GM23338 (cell line): Measurements from ENCODE around the gene PPFIA4. TPM values are rescaled to one million over a fixed set of nuclear protein-coding genes. Genes with fewer than 3 reads are reported as not detected.

Experiments
- ATAC-seq: fragments of 200-7000 bp; cut with Tn5 transposase; 3 replicates; pipeline ENCODE4 v1.9.1; 2020
- DNase-seq: peaks from one replicate; pipeline ENCODE4 v3.0.0-alpha.2; 2015; ENCODE audit warnings: low spot score
- H2AFZ ChIP-seq: fragments of 200-600 bp; sonication (generic); 2 replicates; pipeline ENCODE4 v1.8.0; 2016; ENCODE audit warnings: antibody characterized with exemption, mild to moderate bottlenecking, moderate library complexity
- H3F3A ChIP-seq: fragments of 200-600 bp; sonication (generic); replicated peaks from 2 replicates; pipeline ENCODE4 v1.8.0; 2017; ENCODE audit warnings: antibody characterized with exemption, mixed run types, low read depth
- H3K27ac ChIP-seq: fragments of 200-600 bp; sonication (generic); 2 replicates; pipeline ENCODE4 v1.6.1; 2016; ENCODE audit warnings: low read depth
- H3K27me3 ChIP-seq: fragments of 200-600 bp; sonication (generic); 2 replicates; pipeline ENCODE4 v1.8.0; 2016; ENCODE audit warnings: mild to moderate bottlenecking, mixed run types, moderate library complexity; ENCODE audit not compliant: insufficient read depth
- H3K36me3 ChIP-seq: fragments of 200-600 bp; sonication (generic); 2 replicates; pipeline ENCODE4 v1.8.0; 2016; ENCODE audit warnings: mild to moderate bottlenecking; ENCODE audit not compliant: insufficient read depth
- H3K4me1 ChIP-seq: fragments of 200-600 bp; sonication (generic); 2 replicates; pipeline ENCODE4 v1.8.0; 2016; ENCODE audit warnings: mild to moderate bottlenecking, moderate library complexity; ENCODE audit not compliant: insufficient read depth
- H3K4me2 ChIP-seq: fragments of 200-600 bp; sonication (generic); 2 replicates; pipeline ENCODE4 v1.7.1; 2017; ENCODE audit warnings: mixed run types
- H3K4me3 ChIP-seq: fragments of 200-600 bp; sonication (generic); 2 replicates; pipeline ENCODE4 v1.6.1; 2016; ENCODE audit warnings: mixed run types
- H3K79me2 ChIP-seq: fragments of 200-600 bp; sonication (generic); replicated peaks from 2 replicates; pipeline ENCODE4 v1.8.0; 2017; ENCODE audit warnings: mild to moderate bottlenecking; ENCODE audit not compliant: insufficient read depth
- H3K9me2 ChIP-seq: fragments of 200-600 bp; sonication (generic); 2 replicates; pipeline ENCODE4 v1.8.0; 2017; ENCODE audit not compliant: insufficient read depth
- H4K20me1 ChIP-seq: fragments of 200-600 bp; sonication (generic); replicated peaks from 2 replicates; pipeline ENCODE4 v1.8.0; 2017; ENCODE audit warnings: mild to moderate bottlenecking; ENCODE audit not compliant: insufficient read depth
- H3K27ac Mint-ChIP-seq: 2 replicates; pipeline ENCODE4 v1.8.0; 2020; ENCODE audit warnings: inconsistent platforms, mild to moderate bottlenecking, moderate library complexity, mixed read lengths
- H3K27me3 Mint-ChIP-seq: 3 replicates; pipeline ENCODE4 v1.8.0; 2022; ENCODE audit warnings: low read depth, mild to moderate bottlenecking, moderate library complexity, mixed read lengths, inconsistent platforms; ENCODE audit not compliant: insufficient read depth, poor library complexity
- H3K36me3 Mint-ChIP-seq: 3 replicates; pipeline ENCODE4 v1.8.0; 2021; ENCODE audit warnings: low read depth, mild to moderate bottlenecking, inconsistent platforms, moderate library complexity, mixed read lengths
- H3K4me1 Mint-ChIP-seq: 3 replicates; pipeline ENCODE4 v1.8.0; 2020; ENCODE audit warnings: mild to moderate bottlenecking, inconsistent platforms, mixed read lengths
- H3K4me3 Mint-ChIP-seq: 3 replicates; pipeline ENCODE4 v1.8.0; 2021; ENCODE audit warnings: moderate library complexity, mild to moderate bottlenecking, inconsistent platforms, mixed read lengths
- H3K9me3 Mint-ChIP-seq: 3 replicates; pipeline ENCODE4 v1.8.0; 2020; ENCODE audit warnings: moderate library complexity, mild to moderate bottlenecking, inconsistent platforms, mixed read lengths
- CREB1 ChIP-seq: fragments of 250-450 bp; sonication (Bioruptor Pico); IDR thresholded peaks from 2 replicates; pipeline ENCODE4 v1.5.0; 2020; ENCODE audit warnings: low read depth, mild to moderate bottlenecking, moderate library complexity
- EZH2 ChIP-seq: fragments of 200-600 bp; sonication (generic); IDR thresholded peaks from one replicate; pipeline ENCODE4 v1.8.0; 2017; ENCODE audit warnings: antibody characterized with exemption, mild to moderate bottlenecking, low read depth; ENCODE audit not compliant: unreplicated experiment
- EZH2phosphoT487 ChIP-seq: fragments of 200-600 bp; sonication (generic); IDR thresholded peaks from one replicate; pipeline ENCODE4 v1.8.1; 2018; ENCODE audit warnings: antibody characterized with exemption; ENCODE audit not compliant: unreplicated experiment
- JUNB ChIP-seq: IDR thresholded peaks from one replicate; pipeline ENCODE4 v1.6.1; 2016; ENCODE audit warnings: antibody characterized with exemption; ENCODE audit not compliant: unreplicated experiment
- NANOG ChIP-seq: IDR thresholded peaks from 2 replicates; pipeline ENCODE4 v1.6.1; 2016; ENCODE audit warnings: antibody characterized with exemption, borderline replicate concordance
- POLR2AphosphoS5 ChIP-seq: IDR thresholded peaks from 2 replicates; pipeline ENCODE4 v1.6.1; 2016; ENCODE audit warnings: antibody characterized with exemption, low read depth
- STAT1 ChIP-seq: IDR thresholded peaks from one replicate; pipeline ENCODE4 v1.6.1; 2016; ENCODE audit warnings: antibody characterized with exemption; ENCODE audit not compliant: unreplicated experiment
- ZNF114 ChIP-seq: fragments of 250-450 bp; sonication (Bioruptor Pico); IDR thresholded peaks from 2 replicates; pipeline ENCODE4 v1.5.0; 2020; ENCODE audit warnings: mild to moderate bottlenecking, moderate library complexity
- ZNF331 ChIP-seq: fragments of 250-450 bp; sonication (Bioruptor Pico); IDR thresholded peaks from 2 replicates; pipeline ENCODE4 v1.5.0; 2020; ENCODE audit warnings: low read depth, mild to moderate bottlenecking, moderate library complexity
- ZNF462 ChIP-seq: fragments of 250-450 bp; sonication (Bioruptor Pico); IDR thresholded peaks from 2 replicates; pipeline ENCODE4 v1.5.0; 2020; ENCODE audit warnings: mild to moderate bottlenecking, moderate library complexity
- polyA plus RNA-seq: library from polyadenylated mRNA; unstranded; fragments of >200 nt; fragmentation: Nextera tagmentation; extraction: Ambion mirVana; gene quantifications from 2 replicates; pipeline ENCODE4 v1.2.1, GENCODE V29; 2016
- total RNA-seq: library from RNA; depleted of rRNA; stranded (reverse); fragments of >200 nt; shearing (Covaris generic); gene quantifications from 2 replicates; pipeline ENCODE4 v1.2.3, GENCODE V29; 2014
- TF ChIP-seq, protein P1 (sequence below): IDR thresholded peaks from one replicate; pipeline ENCODE4 v1.6.1; 2018; ENCODE audit warnings: antibody characterized with exemption; ENCODE audit not compliant: unreplicated experiment
- TF ChIP-seq, protein P2 (sequence below), 2 experiments: fragments of 200-600 bp in 1 of 2; sonication (generic) in 1 of 2; conservative IDR thresholded peaks; 2 replicates each; pipeline versions ENCODE4 v1.5.1 to v1.6.1; 2016 to 2017; ENCODE audit warnings: antibody characterized with exemption in 2 of 2, low read depth in 2 of 2, mild to moderate bottlenecking in 2 of 2, moderate library complexity in 1 of 2
- TF ChIP-seq, protein P3 (sequence below): IDR thresholded peaks from 2 replicates; pipeline ENCODE4 v1.6.1; 2016; ENCODE audit warnings: antibody characterized with exemption

PPFIA4 gene
- total and polyA plus RNA-seq, 2 experiments from 2014 or later = 1.3 to 7.6 TPM

DNA sequence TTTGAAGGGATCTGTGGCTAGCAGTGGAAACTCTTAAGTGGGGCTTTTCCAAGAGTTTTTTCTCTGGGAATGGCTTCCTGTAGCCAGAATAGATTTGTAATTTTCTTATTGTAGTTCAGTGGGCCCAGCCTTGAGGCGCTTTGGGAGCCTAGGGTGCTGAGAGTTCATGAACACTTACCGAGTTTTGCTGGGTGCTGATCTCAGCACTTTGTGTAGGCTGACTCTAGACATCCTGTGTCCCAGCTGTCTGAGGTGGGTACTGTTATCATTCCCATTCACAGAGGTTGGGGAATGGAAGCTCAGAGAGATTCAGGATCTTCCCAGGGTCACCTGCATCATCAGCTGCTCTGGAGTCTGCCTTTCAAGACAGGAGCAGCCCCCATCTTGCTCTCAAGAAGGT lies 7.0 kb downstream of the PPFIA4 start:
- Mint-ChIP-seq H3K27me3 (peaks cover 8% of the 10 kb centered on the region), H3K9me3 (no peaks in the 10 kb centered on the region; the same call in 2 of the 3 replicates), H3K4me1 (peaks cover 12% of the 10 kb centered on the region), H3K27ac (no peak overlapping the region), H3K36me3 (no peaks in the 10 kb centered on the region), H3K4me3 (no peak overlapping the region)
- ATAC-seq = no peak
- Histone ChIP-seq H2AFZ (no peak overlapping the region), H3K79me2 (no peaks in the 10 kb centered on the region), H4K20me1 (no peaks in the 10 kb centered on the region), H3K27me3 (peaks cover 3% of the 10 kb centered on the region; the same call in 1 of the 2 replicates), H3K4me2 (no peak overlapping the region), H3K4me3 (no peak overlapping the region), H3K9me2 (no peaks in the 10 kb centered on the region), H3K4me1 (peaks cover 11% of the 10 kb centered on the region; the same call in 1 of the 2 replicates), H3K27ac (no peak overlapping the region), H3K36me3 (no peaks in the 10 kb centered on the region), H3F3A (no peaks in the 10 kb centered on the region)
- TF ChIP-seq, protein P1, sequence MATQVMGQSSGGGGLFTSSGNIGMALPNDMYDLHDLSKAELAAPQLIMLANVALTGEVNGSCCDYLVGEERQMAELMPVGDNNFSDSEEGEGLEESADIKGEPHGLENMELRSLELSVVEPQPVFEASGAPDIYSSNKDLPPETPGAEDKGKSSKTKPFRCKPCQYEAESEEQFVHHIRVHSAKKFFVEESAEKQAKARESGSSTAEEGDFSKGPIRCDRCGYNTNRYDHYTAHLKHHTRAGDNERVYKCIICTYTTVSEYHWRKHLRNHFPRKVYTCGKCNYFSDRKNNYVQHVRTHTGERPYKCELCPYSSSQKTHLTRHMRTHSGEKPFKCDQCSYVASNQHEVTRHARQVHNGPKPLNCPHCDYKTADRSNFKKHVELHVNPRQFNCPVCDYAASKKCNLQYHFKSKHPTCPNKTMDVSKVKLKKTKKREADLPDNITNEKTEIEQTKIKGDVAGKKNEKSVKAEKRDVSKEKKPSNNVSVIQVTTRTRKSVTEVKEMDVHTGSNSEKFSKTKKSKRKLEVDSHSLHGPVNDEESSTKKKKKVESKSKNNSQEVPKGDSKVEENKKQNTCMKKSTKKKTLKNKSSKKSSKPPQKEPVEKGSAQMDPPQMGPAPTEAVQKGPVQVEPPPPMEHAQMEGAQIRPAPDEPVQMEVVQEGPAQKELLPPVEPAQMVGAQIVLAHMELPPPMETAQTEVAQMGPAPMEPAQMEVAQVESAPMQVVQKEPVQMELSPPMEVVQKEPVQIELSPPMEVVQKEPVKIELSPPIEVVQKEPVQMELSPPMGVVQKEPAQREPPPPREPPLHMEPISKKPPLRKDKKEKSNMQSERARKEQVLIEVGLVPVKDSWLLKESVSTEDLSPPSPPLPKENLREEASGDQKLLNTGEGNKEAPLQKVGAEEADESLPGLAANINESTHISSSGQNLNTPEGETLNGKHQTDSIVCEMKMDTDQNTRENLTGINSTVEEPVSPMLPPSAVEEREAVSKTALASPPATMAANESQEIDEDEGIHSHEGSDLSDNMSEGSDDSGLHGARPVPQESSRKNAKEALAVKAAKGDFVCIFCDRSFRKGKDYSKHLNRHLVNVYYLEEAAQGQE = no peak
- TF ChIP-seq STAT1 (no peak), ZNF331 (CRISPR knock-in tag) (no peak), NANOG (no peak), POLR2AphosphoS5 (no peak), ZNF462 (CRISPR knock-in tag) (no peak), ZNF114 (CRISPR knock-in tag) (no peak), EZH2phosphoT487 (no peak), JUNB (no peak), EZH2 (no peak), CREB1 (CRISPR knock-in tag) (no peak)
- TF ChIP-seq, protein P2, sequence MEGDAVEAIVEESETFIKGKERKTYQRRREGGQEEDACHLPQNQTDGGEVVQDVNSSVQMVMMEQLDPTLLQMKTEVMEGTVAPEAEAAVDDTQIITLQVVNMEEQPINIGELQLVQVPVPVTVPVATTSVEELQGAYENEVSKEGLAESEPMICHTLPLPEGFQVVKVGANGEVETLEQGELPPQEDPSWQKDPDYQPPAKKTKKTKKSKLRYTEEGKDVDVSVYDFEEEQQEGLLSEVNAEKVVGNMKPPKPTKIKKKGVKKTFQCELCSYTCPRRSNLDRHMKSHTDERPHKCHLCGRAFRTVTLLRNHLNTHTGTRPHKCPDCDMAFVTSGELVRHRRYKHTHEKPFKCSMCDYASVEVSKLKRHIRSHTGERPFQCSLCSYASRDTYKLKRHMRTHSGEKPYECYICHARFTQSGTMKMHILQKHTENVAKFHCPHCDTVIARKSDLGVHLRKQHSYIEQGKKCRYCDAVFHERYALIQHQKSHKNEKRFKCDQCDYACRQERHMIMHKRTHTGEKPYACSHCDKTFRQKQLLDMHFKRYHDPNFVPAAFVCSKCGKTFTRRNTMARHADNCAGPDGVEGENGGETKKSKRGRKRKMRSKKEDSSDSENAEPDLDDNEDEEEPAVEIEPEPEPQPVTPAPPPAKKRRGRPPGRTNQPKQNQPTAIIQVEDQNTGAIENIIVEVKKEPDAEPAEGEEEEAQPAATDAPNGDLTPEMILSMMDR (conservative IDR thresholded peaks at IDR 0.05; ENCODE audit: low read depth in 2 of 2) = no peak
- TF ChIP-seq, protein P3, sequence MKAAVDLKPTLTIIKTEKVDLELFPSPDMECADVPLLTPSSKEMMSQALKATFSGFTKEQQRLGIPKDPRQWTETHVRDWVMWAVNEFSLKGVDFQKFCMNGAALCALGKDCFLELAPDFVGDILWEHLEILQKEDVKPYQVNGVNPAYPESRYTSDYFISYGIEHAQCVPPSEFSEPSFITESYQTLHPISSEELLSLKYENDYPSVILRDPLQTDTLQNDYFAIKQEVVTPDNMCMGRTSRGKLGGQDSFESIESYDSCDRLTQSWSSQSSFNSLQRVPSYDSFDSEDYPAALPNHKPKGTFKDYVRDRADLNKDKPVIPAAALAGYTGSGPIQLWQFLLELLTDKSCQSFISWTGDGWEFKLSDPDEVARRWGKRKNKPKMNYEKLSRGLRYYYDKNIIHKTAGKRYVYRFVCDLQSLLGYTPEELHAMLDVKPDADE = no peak
- no peak for DNase-seq
